Measurements from ENCODE around the gene TADA1. TPM values are rescaled to one million over a fixed set of nuclear protein-coding genes. Genes with fewer than 3 reads are reported as not detected.

Gene TADA1
- total RNA-seq, 6 experiments from 2014 or later = 6.5 to 8.1 (median 7.0) TPM

DNA sequence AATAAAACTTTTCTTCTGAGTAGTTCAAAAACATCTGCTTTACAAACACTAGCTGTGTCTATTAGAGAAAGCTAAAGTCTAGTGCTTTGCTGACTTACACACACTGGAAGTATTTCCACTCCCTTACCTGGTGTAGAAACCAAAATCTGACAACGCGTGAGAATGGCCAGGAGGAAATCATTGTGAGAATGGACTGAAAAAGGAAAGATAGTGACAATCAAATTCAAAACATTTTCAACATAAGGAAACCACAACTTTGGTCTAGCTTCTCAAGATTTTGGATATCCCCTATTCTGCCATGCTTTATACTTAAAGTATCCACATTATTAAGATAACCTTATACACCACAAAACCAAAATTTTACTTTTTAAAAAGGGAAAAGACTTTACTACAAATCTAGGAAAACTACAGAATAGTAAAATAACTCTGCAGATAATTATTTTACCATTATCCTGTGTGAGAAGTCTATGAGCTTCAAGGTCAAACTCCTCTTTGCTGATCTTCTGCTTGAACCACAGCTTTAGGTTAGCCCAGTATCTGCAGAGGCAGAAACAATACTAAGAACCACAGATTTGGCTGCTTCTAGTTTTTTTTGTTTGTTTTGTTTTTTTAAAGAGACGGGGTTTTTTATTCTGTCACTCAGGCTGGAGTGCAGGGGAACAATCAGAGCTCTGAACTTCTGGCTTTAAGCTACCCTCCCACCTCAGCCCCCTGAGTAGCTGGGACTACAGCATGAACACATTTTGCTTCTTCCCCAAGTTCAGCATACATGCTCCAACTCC lies 6.6 kb downstream of the TADA1 start:
- Mint-ChIP-seq H3K9me3 (no peaks in the 10 kb centered on the region), H3K36me3 (ENCODE audit: low read depth) (peaks cover 12% of the 10 kb centered on the region), H3K4me3 (no peak overlapping the region), H3K27ac (no peak overlapping the region), H3K4me1 (ENCODE audit: low read depth) (peaks cover 13% of the 10 kb centered on the region), H3K27me3 (ENCODE audit: insufficient read depth) (no peaks in the 10 kb centered on the region; the same call in none of the 2 replicates)
- DNase-seq = no peak
- TF ChIP-seq, protein P1, sequence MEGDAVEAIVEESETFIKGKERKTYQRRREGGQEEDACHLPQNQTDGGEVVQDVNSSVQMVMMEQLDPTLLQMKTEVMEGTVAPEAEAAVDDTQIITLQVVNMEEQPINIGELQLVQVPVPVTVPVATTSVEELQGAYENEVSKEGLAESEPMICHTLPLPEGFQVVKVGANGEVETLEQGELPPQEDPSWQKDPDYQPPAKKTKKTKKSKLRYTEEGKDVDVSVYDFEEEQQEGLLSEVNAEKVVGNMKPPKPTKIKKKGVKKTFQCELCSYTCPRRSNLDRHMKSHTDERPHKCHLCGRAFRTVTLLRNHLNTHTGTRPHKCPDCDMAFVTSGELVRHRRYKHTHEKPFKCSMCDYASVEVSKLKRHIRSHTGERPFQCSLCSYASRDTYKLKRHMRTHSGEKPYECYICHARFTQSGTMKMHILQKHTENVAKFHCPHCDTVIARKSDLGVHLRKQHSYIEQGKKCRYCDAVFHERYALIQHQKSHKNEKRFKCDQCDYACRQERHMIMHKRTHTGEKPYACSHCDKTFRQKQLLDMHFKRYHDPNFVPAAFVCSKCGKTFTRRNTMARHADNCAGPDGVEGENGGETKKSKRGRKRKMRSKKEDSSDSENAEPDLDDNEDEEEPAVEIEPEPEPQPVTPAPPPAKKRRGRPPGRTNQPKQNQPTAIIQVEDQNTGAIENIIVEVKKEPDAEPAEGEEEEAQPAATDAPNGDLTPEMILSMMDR (IDR thresholded peaks at IDR 0.05) = no peak

DNA sequence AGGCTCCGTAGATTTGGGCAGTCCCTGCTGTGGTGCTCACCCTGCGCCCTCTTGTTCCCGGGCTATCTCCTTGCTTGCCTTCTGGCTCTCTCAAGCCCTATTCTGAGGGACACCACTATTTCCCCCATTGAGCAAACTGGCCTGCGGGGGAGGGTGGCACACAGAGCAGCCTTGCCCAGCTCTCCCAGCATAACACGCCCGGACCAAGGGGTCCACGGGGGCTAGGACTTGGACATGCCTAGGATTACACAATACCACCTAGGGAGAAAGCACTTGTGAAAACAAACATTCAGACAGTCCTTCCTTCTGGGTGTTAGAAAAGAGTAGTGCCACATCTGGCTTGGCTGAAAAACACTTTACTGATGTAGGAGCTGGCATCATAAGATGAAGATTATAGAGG lies 7.4 kb downstream of the TADA1 start:
- H3K27ac Mint-ChIP-seq = no peak overlapping the region
- peaks cover 20% of the 10 kb centered on the region for H3K36me3 Mint-ChIP-seq (ENCODE audit: low read depth)
- TF ChIP-seq, protein P1 (IDR thresholded peaks at IDR 0.05) = no peak
- peaks cover 12% of the 10 kb centered on the region for H3K4me1 Mint-ChIP-seq (ENCODE audit: low read depth)
- H3K9me3 Mint-ChIP-seq = no peaks in the 10 kb centered on the region
- DNase-seq = no peak
- no peak overlapping the region for H3K4me3 Mint-ChIP-seq
- H3K27me3 Mint-ChIP-seq (ENCODE audit: insufficient read depth) = no peaks in the 10 kb centered on the region; the same call in none of the 2 replicates

DNA sequence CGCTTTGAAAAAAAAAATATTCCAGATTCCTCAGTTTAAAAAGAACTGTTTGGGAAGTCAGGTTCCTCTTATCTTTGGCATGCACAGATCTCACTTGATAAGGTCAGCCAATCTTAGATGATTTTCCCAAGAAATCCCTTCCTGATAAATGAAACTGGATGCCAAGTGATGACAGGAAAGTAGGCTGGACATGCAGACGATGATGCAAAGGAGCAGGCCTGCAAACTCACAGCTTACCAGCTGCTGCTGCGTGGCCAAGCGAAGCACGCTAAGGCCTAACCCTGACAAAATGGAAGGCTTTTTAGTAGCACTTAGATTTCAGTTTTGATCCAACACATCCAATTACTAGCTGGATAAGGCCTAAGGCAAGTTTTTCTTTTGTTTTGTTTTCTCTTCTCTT lies 10.1 kb downstream of the TADA1 start:
- Mint-ChIP-seq H3K4me3 (no peak overlapping the region), H3K27ac (no peak overlapping the region), H3K9me3 (no peaks in the 10 kb centered on the region), H3K27me3 (ENCODE audit: insufficient read depth) (no peaks in the 10 kb centered on the region; the same call in 1 of the 2 replicates), H3K4me1 (ENCODE audit: low read depth) (no peaks in the 10 kb centered on the region), H3K36me3 (ENCODE audit: low read depth) (peaks cover 28% of the 10 kb centered on the region)
- TF ChIP-seq, protein P1 (IDR thresholded peaks at IDR 0.05) = no peak
- no peak for DNase-seq

GRCh38 chr1:166859597-166859996 lies 16.5 kb downstream of the TADA1 start:
- no peak overlapping the region for H3K4me3 Mint-ChIP-seq
- H3K27me3 Mint-ChIP-seq (ENCODE audit: insufficient read depth) = no peaks in the 10 kb centered on the region; the same call in 1 of the 2 replicates
- TF ChIP-seq, protein P1 (IDR thresholded peaks at IDR 0.05) = no peak
- peaks cover 31% of the 10 kb centered on the region for H3K36me3 Mint-ChIP-seq (ENCODE audit: low read depth)
- H3K27ac Mint-ChIP-seq = peak overlapping the region; percentile 22; the same call in 1 of the 2 replicates
- H3K4me1 Mint-ChIP-seq (ENCODE audit: low read depth) = peaks cover 3% of the 10 kb centered on the region
- DNase-seq = no peak
- H3K9me3 Mint-ChIP-seq = no peaks in the 10 kb centered on the region

- H3K27ac Mint-ChIP-seq = no peak overlapping the region
- peaks cover 31% of the 10 kb centered on the region for H3K36me3 Mint-ChIP-seq (ENCODE audit: low read depth)
- TF ChIP-seq, protein P1 (IDR thresholded peaks at IDR 0.05) = no peak
- no peaks in the 10 kb centered on the region for H3K9me3 Mint-ChIP-seq
- no peaks in the 10 kb centered on the region; the same call in 1 of the 2 replicates for H3K27me3 Mint-ChIP-seq (ENCODE audit: insufficient read depth)
- DNase-seq = no peak
- peaks cover 11% of the 10 kb centered on the region for H3K4me1 Mint-ChIP-seq (ENCODE audit: low read depth)
- no peak overlapping the region for H3K4me3 Mint-ChIP-seq
Observed at GRCh38 chr1:166858726-166859419, 17.2 kb downstream of the TADA1 start.
